Measurements from ENCODE around the gene HOMER2.

DNA sequence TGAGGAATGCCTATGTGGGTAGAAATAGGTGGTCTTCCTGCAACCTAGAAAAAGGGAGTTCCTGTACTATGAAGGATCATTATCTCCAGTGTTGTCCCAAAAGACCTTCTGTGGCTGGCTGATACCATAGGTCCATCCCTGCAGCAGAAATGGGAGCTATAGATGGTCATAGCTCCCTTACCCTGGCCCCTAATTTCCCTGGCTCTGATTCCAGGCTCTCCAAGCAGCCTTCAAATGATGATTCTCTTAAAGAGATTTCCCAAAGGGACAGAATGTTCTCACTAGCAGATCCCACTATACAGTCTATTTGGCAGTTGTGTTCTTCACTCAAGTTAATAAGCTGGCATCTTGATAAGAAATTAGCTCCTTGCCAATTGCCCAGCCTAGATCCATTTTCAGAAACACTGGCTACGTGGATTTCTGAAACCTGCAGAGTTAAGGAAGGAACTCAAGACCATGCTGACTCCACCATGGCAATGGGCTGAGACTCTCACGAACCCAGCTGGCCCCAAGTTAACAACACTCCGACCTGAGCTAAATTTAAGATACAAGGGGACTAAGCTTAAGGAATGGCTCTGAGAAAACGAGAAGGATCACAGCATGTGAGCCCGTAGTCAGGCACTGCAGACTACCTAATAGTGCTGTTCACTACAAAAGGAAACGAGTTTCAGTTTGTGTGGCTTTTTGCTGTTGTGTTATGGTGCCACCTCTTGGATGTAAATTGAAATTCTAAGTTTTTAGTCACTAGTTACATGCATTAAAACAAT is 47.6 kb upstream of the HOMER2 start:
- no peak for TF ChIP-seq ZNF274 (IDR thresholded peaks at IDR 0.05; ENCODE audit: borderline replicate concordance, low read depth, low read length)
- no peak for TF ChIP-seq MXI1 (IDR thresholded peaks at IDR 0.05; ENCODE audit: low read depth, low read length)

Measured in K562 (cell line).